Activated naive CD4-positive, alpha-beta T cell treated with anti-CD3 and anti-CD28 coated beads, Interleukin-2, amount 50 U/mL, for 24 hours (primary cell): Measurements from ENCODE around the gene MYH10.

ENCODE experiments used
- H3K27ac Mint-ChIP-seq: one replicate; pipeline ENCODE4 v1.8.0; 2021; ENCODE audit warnings: mild to moderate bottlenecking, mixed read lengths
- H3K27me3 Mint-ChIP-seq: one replicate; pipeline ENCODE4 v1.8.0; 2021; ENCODE audit warnings: mixed read lengths
- H3K36me3 Mint-ChIP-seq: one replicate; pipeline ENCODE4 v1.8.0; 2021; ENCODE audit warnings: mixed read lengths
- H3K4me1 Mint-ChIP-seq: one replicate; pipeline ENCODE4 v1.8.0; 2021; ENCODE audit warnings: mixed read lengths
- H3K4me3 Mint-ChIP-seq: one replicate; pipeline ENCODE4 v1.8.0; 2021; ENCODE audit warnings: mild to moderate bottlenecking, mixed read lengths
- H3K9me3 Mint-ChIP-seq: one replicate; pipeline ENCODE4 v1.8.0; 2021; ENCODE audit warnings: mixed read lengths

The MYH10 gene

DNA sequence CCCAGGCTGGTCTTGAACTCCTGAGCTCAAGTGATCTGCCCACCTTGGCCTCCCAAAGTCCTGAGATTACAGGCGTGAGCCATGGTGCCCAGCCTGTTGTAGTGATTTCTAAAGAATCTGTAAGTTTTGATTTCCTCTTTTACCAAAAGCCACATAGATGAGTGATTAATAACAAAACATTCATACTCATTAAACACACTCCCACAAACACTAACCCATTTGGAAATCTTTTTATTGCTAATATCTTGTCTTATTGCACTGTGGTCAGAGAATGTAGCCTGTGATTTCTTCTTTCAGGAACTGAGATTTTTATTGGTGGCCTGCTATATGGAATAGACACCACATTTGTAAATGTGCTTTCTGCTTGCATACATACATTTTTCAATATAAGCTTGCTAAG lies 31.6 kb downstream of the MYH10 start:
- no peak overlapping the region for H3K27ac Mint-ChIP-seq
- H3K4me3 Mint-ChIP-seq: no peak overlapping the region
- H3K27me3 Mint-ChIP-seq: no peaks in the 10 kb centered on the region
- H3K4me1 Mint-ChIP-seq: no peaks in the 10 kb centered on the region
- no peaks in the 10 kb centered on the region for H3K9me3 Mint-ChIP-seq
- H3K36me3 Mint-ChIP-seq: no peaks in the 10 kb centered on the region

DNA sequence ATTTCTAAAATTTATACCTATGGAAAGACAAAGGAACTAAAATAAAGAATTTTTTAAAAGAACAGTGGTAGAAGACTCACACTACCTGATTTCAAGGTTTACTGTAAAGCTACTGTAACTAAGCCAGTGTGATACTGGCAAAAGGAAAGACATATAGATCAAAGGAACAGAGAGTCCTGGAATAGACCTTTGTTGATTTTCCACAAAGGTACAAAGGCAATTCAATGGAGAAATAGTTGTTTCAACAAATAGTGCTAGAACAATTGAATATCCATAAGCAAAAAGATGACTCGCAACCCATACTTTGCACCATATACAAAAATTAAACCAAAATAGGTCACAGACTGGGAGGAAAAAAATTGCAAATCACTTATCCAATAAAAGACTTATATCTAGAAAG lies 36.7 kb downstream of the MYH10 start:
- Mint-ChIP-seq H3K27me3 (peaks cover 6% of the 10 kb centered on the region), H3K36me3 (peaks cover 2% of the 10 kb centered on the region), H3K9me3 (no peaks in the 10 kb centered on the region)

DNA sequence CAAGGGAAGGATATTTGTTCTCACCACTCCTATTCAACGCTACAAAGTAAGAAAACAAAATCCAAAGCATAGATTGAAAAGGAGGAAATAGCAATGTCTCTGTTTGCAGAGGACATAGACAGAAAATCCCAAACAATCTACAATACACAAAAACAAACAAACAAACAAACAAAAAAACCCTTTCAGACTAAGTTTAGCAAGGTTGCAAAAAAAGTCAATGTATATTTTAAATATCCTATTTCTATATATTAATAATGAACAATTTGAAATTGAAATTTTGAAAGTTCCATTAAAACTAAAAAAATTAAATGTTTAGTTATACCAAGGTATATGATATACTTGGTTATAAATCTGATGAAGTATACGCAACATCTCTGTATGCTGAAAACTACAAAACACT lies 37.2 kb downstream of the MYH10 start:
- no peaks in the 10 kb centered on the region for H3K4me1 Mint-ChIP-seq

More for the DNA sequence above, 36.7 kb downstream of the MYH10 start:
- Mint-ChIP-seq H3K4me3 (no peak overlapping the region), H3K27ac (no peak overlapping the region), H3K4me1 (no peaks in the 10 kb centered on the region)

DNA sequence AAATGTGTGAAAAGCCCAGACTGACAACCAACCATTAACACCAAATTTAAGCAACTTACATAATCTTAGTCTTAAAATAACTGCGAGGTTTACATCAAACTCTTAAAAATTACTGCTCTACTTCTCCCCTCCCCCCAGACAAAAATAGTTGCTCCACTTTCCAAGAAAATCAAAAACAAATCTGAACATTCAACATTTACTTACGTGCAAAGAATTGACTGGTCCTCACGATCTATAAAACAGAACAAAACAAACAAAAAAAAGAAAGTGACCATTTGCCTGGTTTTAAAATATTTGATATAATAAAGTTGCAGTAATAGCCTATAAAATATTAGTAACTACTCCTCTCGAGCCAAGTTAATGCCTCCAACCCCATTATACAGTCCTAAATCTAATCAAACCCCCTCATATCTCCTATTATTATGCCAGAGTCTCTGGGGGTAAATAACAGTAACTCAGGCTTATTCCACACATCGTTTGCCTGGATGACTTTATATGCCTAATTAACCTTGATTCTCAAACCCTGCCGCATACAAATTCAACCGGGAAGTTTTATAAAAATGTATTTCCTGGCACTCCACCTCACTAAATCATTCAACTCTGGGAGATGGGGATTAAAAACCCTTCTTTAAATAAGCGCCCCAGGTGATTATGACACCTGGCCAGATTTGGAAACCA lies 41.5 kb downstream of the MYH10 start:
- Mint-ChIP-seq H3K4me1 (no peaks in the 10 kb centered on the region), H3K27ac (no peak overlapping the region), H3K4me3 (no peak overlapping the region), H3K36me3 (peaks cover 3% of the 10 kb centered on the region), H3K27me3 (peaks cover 15% of the 10 kb centered on the region), H3K9me3 (no peaks in the 10 kb centered on the region)

More for the DNA sequence above, 37.2 kb downstream of the MYH10 start:
- no peaks in the 10 kb centered on the region for H3K9me3 Mint-ChIP-seq
- H3K36me3 Mint-ChIP-seq: peaks cover 3% of the 10 kb centered on the region
- no peak overlapping the region for H3K27ac Mint-ChIP-seq
- H3K4me3 Mint-ChIP-seq: no peak overlapping the region
- peaks cover 6% of the 10 kb centered on the region for H3K27me3 Mint-ChIP-seq

DNA sequence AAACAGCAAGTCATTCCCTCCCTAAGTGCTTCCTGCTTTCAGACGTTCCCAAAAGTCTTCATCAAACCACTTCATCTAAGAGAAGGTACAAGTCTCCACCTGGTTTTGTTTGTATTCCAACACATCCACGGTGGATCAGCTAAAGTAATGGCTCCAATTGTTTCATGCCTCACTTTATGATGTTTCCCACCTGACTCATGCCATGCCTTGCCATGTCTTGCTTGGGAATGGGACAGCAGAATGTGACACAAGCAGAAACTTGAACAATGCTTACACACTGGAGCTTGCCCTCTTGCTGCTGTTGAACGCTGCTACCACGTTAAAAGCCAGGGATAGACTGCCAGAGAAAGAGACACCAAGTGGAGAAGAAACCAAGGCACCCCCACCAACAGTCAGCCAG lies 43.8 kb downstream of the MYH10 start:
- Mint-ChIP-seq H3K27me3 (peaks cover 12% of the 10 kb centered on the region), H3K4me3 (no peak overlapping the region), H3K36me3 (peaks cover 1% of the 10 kb centered on the region), H3K27ac (no peak overlapping the region), H3K9me3 (no peaks in the 10 kb centered on the region), H3K4me1 (no peaks in the 10 kb centered on the region)

DNA sequence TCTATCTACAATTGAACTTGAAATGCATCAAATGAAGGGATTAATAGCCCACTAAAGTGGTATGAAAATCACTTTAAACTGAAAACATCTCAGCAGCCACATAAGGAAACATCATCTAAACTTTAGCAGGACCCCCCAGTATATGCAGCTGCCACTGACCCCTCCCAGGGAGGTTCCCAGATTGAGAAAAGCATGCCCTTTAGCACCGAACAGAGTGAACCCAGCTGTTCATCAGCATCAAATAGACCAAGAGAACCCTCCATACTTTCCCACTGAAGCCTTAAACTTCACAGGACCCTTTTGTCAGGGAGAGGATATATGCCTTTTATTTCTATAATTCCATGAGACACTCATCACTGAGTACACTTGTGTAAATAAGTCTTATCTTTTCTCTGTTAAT lies 44.6 kb downstream of the MYH10 start:
- no peaks in the 10 kb centered on the region for H3K9me3 Mint-ChIP-seq
- peaks cover 1% of the 10 kb centered on the region for H3K36me3 Mint-ChIP-seq
- no peak overlapping the region for H3K4me3 Mint-ChIP-seq
- no peaks in the 10 kb centered on the region for H3K4me1 Mint-ChIP-seq
- H3K27ac Mint-ChIP-seq: no peak overlapping the region
- H3K27me3 Mint-ChIP-seq: peaks cover 9% of the 10 kb centered on the region

DNA sequence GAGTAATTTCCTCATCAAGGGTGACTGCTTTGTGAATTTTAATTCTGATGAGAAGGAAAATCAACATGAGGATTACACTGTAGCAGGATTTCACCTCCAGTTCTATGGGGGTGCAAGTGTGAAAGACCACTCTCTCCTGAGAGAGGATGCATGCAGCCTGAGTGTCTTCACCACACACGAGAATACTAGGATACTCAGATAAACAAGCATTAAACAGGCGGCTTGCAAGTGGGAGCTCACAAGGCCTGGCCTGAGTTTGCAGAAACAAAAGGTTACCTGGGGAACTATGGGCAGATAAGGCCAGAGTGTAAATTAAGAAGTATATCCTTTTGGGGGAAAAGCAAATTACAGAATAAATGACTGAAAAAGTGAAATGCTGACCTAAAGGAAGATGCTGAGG lies 46.6 kb downstream of the MYH10 start:
- no peaks in the 10 kb centered on the region for H3K9me3 Mint-ChIP-seq
- no peaks in the 10 kb centered on the region for H3K4me1 Mint-ChIP-seq
- H3K36me3 Mint-ChIP-seq: peaks cover 1% of the 10 kb centered on the region
- H3K4me3 Mint-ChIP-seq: no peak overlapping the region
- peaks cover 9% of the 10 kb centered on the region for H3K27me3 Mint-ChIP-seq
- H3K27ac Mint-ChIP-seq: no peak overlapping the region

DNA sequence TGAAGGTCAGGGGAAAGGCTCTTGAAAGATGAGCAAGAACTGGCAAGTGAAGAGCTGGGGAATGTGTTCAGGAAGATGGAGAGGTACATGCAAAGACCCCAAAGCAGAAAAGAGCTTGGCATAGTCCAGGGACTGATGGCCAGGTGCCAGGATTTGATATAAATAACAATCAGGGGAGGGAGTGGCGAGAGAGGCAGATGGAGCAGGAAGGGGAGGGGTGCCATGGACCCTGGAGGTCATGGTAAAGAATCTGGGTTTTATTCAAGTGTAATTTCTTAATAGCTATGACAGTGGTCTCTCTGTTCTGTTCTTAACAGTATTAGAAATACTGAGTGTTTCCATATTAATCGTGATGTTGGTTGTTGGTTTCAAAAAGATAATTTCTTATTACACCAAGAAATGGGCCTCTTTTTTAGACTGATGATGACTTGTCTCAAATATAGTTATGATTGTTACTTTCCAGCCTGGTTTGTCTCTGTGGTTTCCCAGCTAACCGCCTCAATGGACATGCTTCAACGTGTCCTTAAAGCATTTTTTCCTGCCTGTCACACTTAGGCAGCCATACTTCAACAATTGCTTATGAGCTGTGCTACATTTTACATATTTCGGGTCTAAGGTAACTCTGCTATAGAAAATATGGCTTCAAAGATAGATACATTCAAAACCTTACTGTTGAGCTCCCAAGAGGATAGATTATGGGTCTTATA lies 49.4 kb downstream of the MYH10 start:
- no peak overlapping the region for H3K4me3 Mint-ChIP-seq
- peaks cover 2% of the 10 kb centered on the region for H3K27me3 Mint-ChIP-seq
- H3K36me3 Mint-ChIP-seq: no peaks in the 10 kb centered on the region
- no peaks in the 10 kb centered on the region for H3K4me1 Mint-ChIP-seq
- H3K9me3 Mint-ChIP-seq: no peaks in the 10 kb centered on the region
- H3K27ac Mint-ChIP-seq: no peak overlapping the region

DNA sequence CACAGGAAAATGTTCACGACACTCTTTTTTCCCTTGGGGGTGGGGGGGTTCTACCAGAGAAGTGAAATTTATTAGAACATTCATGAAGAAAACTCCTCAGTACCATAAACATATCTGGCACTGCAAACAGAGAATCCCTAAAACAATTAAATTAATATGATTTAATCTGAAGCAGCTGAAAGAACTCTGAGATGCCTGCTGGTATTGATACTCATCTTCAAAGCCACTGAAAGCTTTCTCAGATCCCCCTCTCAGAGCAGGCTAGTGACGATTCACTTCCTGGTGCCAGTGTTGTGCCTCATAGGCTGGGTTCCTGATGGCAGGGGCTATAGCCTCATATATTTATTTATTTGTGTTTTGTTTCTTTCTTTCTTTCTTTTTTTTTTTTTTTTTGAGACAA lies 52.7 kb downstream of the MYH10 start:
- H3K4me3 Mint-ChIP-seq: no peak overlapping the region
- no peaks in the 10 kb centered on the region for H3K4me1 Mint-ChIP-seq
- H3K27me3 Mint-ChIP-seq: no peaks in the 10 kb centered on the region
- H3K27ac Mint-ChIP-seq: no peak overlapping the region
- no peaks in the 10 kb centered on the region for H3K36me3 Mint-ChIP-seq
- H3K9me3 Mint-ChIP-seq: no peaks in the 10 kb centered on the region

DNA sequence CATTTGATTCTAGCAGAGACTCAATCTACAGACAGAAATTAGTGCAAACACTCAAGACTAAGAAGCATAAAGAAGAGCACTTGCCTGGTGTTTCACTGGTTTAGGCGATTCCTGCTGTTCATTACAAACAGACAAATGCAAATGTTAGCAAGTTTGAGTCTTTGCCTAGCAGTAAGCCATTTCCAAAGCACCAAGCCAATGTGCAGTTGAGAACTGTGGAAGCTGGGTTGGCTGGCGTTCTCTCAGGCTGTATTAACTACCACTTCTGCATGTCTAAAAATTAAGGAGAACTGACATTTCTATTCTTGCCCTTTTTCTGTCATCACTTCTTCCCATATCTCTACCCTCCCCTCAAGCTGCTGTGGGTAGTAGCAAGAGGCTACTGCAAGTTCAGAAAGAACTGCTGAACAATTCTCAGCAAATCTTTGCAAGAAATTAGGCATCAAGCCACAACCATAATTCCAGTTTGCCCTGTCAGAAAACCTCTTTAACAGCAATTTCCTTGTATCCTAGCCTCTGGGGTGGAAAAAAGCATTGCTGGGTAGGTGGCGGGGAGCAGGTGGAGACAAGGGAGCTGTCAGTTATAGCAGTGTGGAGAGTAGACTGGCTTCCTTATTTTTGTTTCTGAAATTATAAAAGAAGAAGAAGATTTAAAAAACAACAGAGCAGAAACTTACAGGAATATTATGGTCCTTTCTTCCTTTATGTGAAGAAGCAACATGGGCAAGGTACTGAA lies 53.8 kb downstream of the MYH10 start:
- Mint-ChIP-seq H3K27me3 (no peaks in the 10 kb centered on the region), H3K4me3 (no peak overlapping the region), H3K9me3 (no peaks in the 10 kb centered on the region), H3K27ac (no peak overlapping the region), H3K36me3 (no peaks in the 10 kb centered on the region), H3K4me1 (no peaks in the 10 kb centered on the region)

DNA sequence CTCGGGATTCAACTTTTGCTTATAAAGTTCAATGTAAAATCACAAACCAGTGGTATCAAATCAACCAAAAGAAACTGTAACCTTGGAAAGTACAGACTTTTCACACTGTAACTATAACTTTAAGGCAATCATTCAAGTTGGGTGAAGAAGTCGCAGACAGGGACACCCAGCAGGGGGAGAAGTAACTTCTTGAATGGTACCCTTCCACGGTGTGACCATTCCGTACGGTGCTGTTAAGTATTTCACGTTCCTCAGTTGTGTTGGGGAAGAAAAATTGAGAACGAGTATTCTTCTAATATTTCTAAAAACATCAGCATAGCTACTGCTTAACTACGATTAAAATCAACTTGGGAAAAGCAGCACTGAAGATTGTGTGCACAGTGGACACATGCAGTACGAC lies 55.8 kb downstream of the MYH10 start:
- no peaks in the 10 kb centered on the region for H3K9me3 Mint-ChIP-seq
- H3K27me3 Mint-ChIP-seq: no peaks in the 10 kb centered on the region
- H3K27ac Mint-ChIP-seq: no peak overlapping the region
- no peaks in the 10 kb centered on the region for H3K4me1 Mint-ChIP-seq
- no peak overlapping the region for H3K4me3 Mint-ChIP-seq
- no peaks in the 10 kb centered on the region for H3K36me3 Mint-ChIP-seq

DNA sequence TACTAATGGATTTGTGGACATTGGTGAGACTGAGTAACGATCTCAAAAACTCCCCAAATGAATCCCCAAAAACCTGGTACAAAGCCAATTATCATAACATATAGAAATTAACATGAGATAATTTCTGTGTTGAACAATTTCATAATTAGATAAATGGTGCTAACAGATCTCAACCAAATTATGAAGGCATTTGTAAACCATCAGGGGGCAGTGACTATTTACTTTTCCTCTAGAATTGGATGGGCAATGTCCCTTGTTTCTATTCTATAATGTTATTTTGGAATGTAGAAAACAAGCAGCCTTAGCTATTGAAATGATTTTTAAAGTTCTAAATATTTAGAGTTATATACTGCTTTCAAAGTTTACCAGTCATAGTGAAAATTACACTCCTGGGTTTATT lies 57.8 kb downstream of the MYH10 start:
- no peaks in the 10 kb centered on the region for H3K27me3 Mint-ChIP-seq

DNA sequence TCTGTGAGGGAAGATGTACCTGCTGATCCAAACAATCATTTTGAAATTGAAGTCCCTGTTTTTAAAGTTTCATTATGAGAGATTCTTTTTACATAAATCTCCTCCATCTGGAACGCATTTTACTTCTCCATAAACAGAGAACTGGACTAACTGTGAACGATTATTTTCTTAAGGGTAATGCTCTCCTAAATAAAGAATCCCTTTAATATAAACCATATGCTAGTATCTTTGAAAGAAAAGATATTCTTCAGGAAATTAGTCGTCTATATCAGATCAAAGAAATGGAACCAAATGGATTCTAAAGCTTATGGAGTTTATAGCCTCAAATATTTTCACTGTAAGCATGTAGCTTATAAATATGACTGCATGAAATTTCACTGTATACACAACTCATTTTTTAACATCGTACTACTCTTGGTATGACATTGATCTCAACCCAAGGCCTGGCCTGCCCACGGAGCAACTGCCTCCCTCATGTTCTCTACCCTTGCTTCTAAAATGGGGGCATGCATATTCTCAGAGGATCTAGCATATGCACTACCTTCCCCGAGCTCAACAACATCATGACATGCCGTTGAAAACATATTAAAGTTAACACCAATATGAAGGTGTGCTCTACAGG lies 66.4 kb downstream of the MYH10 start:
- H3K27ac Mint-ChIP-seq: no peak overlapping the region
- H3K4me3 Mint-ChIP-seq: no peak overlapping the region
- H3K9me3 Mint-ChIP-seq: no peaks in the 10 kb centered on the region
- H3K4me1 Mint-ChIP-seq: no peaks in the 10 kb centered on the region
- H3K27me3 Mint-ChIP-seq: no peaks in the 10 kb centered on the region
- H3K36me3 Mint-ChIP-seq: no peaks in the 10 kb centered on the region

More for the DNA sequence above, 57.8 kb downstream of the MYH10 start:
- no peak overlapping the region for H3K4me3 Mint-ChIP-seq
- no peaks in the 10 kb centered on the region for H3K9me3 Mint-ChIP-seq
- no peaks in the 10 kb centered on the region for H3K36me3 Mint-ChIP-seq
- H3K4me1 Mint-ChIP-seq: no peaks in the 10 kb centered on the region
- H3K27ac Mint-ChIP-seq: no peak overlapping the region

DNA sequence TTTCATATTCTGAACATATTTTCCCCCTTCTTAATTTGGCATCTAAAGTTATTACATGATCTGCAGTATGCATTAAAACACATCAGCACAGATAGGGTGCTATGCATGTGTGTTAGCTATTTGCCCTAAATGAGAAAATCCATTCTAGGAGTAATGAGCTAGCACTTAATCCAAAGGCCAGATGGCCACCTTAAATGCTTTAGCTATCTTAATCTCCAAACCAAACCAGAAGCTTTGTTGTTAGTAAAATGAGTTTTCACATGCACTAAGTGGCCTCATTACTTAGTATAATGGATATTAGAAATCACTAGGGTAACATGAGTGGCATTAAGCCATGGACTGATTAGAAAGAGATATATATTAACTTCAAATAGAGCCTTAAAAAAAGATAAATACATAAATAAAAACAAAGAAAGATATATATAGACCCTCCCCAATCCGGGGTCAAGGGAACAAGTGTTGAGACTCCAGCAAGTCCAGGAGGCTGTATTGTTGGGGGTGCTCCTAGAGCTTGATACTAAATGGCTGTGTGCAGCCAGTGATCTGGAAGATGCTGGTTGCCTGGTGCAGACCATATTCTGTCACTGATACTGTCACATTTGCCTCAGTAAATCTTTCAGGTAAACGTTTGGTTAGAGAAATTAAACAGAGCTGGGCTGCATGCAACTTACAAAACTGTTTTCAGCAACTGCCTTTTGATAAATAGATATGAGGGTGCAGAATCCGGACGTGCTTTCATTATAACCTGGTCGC lies 67.3 kb downstream of the MYH10 start:
- Mint-ChIP-seq H3K27me3 (no peaks in the 10 kb centered on the region), H3K4me3 (no peak overlapping the region), H3K9me3 (no peaks in the 10 kb centered on the region), H3K4me1 (no peaks in the 10 kb centered on the region), H3K36me3 (no peaks in the 10 kb centered on the region), H3K27ac (no peak overlapping the region)

DNA sequence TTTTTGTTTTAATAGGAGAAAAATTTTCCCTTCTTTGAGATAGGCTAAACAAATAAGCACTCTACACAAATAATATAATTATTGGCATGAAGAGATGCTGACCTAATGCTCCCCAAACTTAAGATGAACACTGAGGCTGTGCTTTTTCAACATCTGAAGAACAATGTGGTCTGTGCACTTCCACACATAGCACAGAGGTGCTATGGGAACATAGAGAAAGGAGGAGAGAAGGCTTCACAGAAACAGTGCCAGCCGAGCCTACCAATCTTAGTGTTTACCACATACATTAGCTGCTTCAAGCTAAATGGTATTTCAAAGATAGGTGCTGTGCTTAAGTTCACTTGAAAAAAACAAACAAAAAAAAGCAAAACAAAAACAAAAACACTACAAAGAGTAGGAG lies 72.4 kb downstream of the MYH10 start:
- H3K27me3 Mint-ChIP-seq: peaks cover 2% of the 10 kb centered on the region
- no peaks in the 10 kb centered on the region for H3K36me3 Mint-ChIP-seq

More for the DNA sequence above, 72.4 kb downstream of the MYH10 start:
- no peak overlapping the region for H3K4me3 Mint-ChIP-seq
- no peaks in the 10 kb centered on the region for H3K9me3 Mint-ChIP-seq
- no peak overlapping the region for H3K27ac Mint-ChIP-seq
- H3K4me1 Mint-ChIP-seq: no peaks in the 10 kb centered on the region
